ENCODE measurements around the gene WDR91.

GRCh38 chr7:135162382-135163001, 48.8 kb downstream of the WDR91 start:
- no peak for TF ChIP-seq CTCF (IDR thresholded peaks at IDR 0.05)
- no peak for TF ChIP-seq POLR2A (IDR thresholded peaks at IDR 0.05)
